ENCODE data around the gene KCNMA1. TPM values are rescaled to one million over a fixed set of nuclear protein-coding genes. Genes with fewer than 3 reads are reported as not detected.

The KCNMA1 gene
- total and polyA plus RNA-seq, 9 of the 15 experiments (the other 6 are each of a cell fraction or from before 2014, with no cell fraction given) = 0.01 to 0.95 (median 0.15) TPM; not detected in 4

DNA sequence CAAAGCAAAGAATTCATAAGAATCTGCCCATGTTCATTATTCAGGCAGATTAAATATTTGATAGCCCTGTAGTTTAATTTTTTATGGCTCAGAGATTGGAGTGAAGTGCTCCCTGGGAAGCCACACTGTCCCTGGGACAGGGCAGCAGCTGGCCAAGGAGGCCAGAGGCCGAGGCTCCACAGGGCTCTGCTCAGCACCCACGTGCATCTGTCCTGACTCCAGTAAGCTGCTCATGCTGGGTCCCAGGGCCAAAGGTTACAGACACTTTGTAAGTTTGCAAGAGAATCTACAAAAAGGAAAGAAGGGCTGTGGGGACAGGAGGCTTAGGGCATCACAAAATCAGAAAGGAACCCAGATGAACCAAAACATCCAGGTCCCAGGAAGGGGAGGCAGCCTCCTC lies 155.5 kb downstream of the KCNMA1 start (continued):
- TF ChIP-seq, protein P1, sequence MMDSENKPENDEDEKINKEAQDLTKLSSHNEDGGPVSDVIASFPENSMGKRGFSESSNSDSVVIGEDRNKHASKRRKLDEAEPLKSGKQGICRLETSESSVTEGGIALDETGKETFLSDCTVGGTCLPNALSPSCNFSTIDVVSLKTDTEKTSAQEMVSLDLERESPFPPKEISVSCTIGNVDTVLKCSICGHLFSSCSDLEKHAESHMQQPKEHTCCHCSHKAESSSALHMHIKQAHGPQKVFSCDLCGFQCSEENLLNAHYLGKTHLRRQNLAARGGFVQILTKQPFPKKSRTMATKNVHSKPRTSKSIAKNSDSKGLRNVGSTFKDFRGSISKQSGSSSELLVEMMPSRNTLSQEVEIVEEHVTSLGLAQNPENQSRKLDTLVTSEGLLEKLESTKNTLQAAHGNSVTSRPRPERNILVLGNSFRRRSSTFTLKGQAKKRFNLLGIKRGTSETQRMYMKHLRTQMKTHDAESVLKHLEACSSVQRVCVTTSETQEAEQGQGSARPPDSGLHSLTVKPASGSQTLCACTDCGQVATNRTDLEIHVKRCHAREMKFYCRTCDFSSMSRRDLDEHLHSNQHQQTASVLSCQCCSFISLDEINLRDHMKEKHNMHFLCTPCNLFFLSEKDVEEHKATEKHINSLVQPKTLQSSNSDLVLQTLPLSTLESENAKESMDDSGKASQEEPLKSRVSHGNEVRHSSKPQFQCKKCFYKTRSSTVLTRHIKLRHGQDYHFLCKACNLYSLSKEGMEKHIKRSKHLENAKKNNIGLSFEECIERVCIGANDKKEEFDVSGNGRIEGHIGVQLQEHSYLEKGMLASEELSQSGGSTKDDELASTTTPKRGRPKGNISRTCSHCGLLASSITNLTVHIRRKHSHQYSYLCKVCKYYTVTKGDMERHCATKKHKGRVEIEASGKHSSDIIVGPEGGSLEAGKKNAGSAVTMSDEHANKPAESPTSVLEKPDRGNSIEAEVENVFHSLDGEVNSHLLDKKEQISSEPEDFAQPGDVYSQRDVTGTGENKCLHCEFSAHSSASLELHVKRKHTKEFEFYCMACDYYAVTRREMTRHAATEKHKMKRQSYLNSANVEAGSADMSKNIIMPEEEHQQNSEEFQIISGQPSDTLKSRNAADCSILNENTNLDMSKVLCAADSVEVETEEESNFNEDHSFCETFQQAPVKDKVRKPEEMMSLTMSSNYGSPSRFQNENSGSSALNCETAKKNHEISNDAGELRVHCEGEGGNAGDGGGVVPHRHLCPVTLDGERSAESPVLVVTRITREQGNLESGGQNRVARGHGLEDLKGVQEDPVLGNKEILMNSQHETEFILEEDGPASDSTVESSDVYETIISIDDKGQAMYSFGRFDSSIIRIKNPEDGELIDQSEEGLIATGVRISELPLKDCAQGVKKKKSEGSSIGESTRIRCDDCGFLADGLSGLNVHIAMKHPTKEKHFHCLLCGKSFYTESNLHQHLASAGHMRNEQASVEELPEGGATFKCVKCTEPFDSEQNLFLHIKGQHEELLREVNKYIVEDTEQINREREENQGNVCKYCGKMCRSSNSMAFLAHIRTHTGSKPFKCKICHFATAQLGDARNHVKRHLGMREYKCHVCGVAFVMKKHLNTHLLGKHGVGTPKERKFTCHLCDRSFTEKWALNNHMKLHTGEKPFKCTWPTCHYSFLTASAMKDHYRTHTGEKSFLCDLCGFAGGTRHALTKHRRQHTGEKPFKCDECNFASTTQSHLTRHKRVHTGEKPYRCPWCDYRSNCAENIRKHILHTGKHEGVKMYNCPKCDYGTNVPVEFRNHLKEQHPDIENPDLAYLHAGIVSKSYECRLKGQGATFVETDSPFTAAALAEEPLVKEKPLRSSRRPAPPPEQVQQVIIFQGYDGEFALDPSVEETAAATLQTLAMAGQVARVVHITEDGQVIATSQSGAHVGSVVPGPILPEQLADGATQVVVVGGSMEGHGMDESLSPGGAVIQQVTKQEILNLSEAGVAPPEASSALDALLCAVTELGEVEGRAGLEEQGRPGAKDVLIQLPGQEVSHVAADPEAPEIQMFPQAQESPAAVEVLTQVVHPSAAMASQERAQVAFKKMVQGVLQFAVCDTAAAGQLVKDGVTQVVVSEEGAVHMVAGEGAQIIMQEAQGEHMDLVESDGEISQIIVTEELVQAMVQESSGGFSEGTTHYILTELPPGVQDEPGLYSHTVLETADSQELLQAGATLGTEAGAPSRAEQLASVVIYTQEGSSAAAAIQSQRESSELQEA (IDR thresholded peaks at IDR 0.05; ENCODE audit: low read depth) = no peak

DNA sequence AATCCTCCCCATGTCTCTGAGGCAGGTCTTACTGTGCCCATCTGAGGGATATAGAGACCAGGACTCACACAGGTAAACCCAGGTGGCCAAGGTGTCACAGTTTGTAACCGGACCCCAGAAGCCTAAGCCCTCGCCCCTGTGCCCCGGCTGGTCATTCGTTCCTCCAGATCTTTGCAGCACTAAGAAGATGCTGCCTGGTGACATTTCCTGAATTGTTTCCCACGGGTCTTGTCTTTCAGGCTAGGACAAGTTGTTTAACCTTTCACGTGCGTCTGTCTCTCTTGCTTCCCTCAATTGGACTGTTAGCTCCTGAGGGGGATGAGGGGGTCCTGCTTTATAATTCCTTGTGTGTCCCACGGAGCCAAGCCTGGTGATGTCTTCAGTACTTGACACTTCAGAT lies 158.0 kb downstream of the KCNMA1 start:
- no peaks in the 10 kb centered on the region for H3K36me3 ChIP-seq (ENCODE audit: control insufficient read depth, insufficient read depth, low read length)
- H3K9me1 ChIP-seq (ENCODE audit: control insufficient read depth, insufficient read depth, low read length) = no peaks in the 10 kb centered on the region
- no peak overlapping the region for H3K9ac ChIP-seq (ENCODE audit: insufficient read depth in 1 of 2, low read depth in 2 of 2, low read length in 2 of 2)
- H3K4me2 ChIP-seq (ENCODE audit: insufficient read depth, low read length) = no peak overlapping the region
- no TSS peak for BruUV-seq (replicated peaks)
- intact Hi-C loops (cut with micrococcal nuclease) (no loop called here), in situ Hi-C loops (cut with MboI) (no loop called here)
- no peak overlapping the region for H3K27ac ChIP-seq (ENCODE audit: extremely low read depth, low read depth, low read length)
- H2AFZ ChIP-seq (ENCODE audit: low read depth, low read length) = no peak overlapping the region
- no peaks in the 10 kb centered on the region for H3K9me3 ChIP-seq (replicated peaks; ENCODE audit: control insufficient read depth, insufficient read depth, low read depth, low read length)
- H3K4me3 ChIP-seq = no peak overlapping the region
- no peak for DNase-seq (ENCODE audit: extremely low read depth in 1 of 4, low spot score in 3 of 4)
- FAIRE-seq = no peak
- peaks cover 4 to 22% of the 10 kb centered on the region in 2 experiments; a peak in 3 of 5 replicates for H3K27me3 ChIP-seq (ENCODE audit: control insufficient read depth in 2 of 2, insufficient read depth in 2 of 2, low read length in 2 of 2)
- H4K20me1 ChIP-seq (replicated peaks; ENCODE audit: control insufficient read depth, insufficient read depth, low read length) = peaks cover 3% of the 10 kb centered on the region; the same call in 1 of the 2 replicates
- POLR2A ChIA-PET = no interaction called here
- no peaks in the 10 kb centered on the region for H3K4me1 ChIP-seq (replicated peaks in 1 of 2; ENCODE audit: control insufficient read depth in 2 of 2, insufficient read depth in 2 of 2, low read length in 2 of 2)
- CTCF ChIA-PET (ENCODE audit: low intra/inter-chr PET ratio) = no interaction called here
- no peak for ATAC-seq
- 0% methylated on average over 8 of the region's 8 CpGs for WGBS (ENCODE audit: insufficient coverage, low coverage, missing lambda C conversion rate)
- no peaks in the 10 kb centered on the region for H3K79me2 ChIP-seq (ENCODE audit: control insufficient read depth, insufficient read depth, low read length)
- no peak for TF ChIP-seq ZNF121 (CRISPR knock-in tag; conservative IDR thresholded peaks at IDR 0.05)
- TF ChIP-seq KDM1A (IDR thresholded peaks at IDR 0.05) = no peak
- no peak for TF ChIP-seq ETS2 (tag; IDR thresholded peaks at IDR 0.05; ENCODE audit: borderline replicate concordance, poor library complexity, severe bottlenecking)
- no peak for TF ChIP-seq SP2 (IDR thresholded peaks at IDR 0.05; ENCODE audit: extremely low read depth, low read depth, low read length, poor library complexity, severe bottlenecking)
- no peak for TF ChIP-seq MIER1 (IDR thresholded peaks at IDR 0.05; ENCODE audit: low read depth)
- TF ChIP-seq EWSR1 (IDR thresholded peaks at IDR 0.05; ENCODE audit: borderline replicate concordance, low read depth, partially characterized antibody) = no peak
- TF ChIP-seq ZNF778 (CRISPR knock-in tag; IDR thresholded peaks at IDR 0.05) = no peak
- TF ChIP-seq SP1 (CRISPR knock-in tag; IDR thresholded peaks at IDR 0.05) = no peak
- no peak for TF ChIP-seq TSC22D4 (tag; IDR thresholded peaks at IDR 0.05)
- TF ChIP-seq, protein P2, sequence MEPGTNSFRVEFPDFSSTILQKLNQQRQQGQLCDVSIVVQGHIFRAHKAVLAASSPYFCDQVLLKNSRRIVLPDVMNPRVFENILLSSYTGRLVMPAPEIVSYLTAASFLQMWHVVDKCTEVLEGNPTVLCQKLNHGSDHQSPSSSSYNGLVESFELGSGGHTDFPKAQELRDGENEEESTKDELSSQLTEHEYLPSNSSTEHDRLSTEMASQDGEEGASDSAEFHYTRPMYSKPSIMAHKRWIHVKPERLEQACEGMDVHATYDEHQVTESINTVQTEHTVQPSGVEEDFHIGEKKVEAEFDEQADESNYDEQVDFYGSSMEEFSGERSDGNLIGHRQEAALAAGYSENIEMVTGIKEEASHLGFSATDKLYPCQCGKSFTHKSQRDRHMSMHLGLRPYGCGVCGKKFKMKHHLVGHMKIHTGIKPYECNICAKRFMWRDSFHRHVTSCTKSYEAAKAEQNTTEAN (CRISPR knock-in tag; IDR thresholded peaks at IDR 0.05) = no peak
- TF ChIP-seq HNRNPUL1 (IDR thresholded peaks at IDR 0.05; ENCODE audit: low read length) = no peak
